Measurements from ENCODE around the gene FGF12.

Gene FGF12

DNA sequence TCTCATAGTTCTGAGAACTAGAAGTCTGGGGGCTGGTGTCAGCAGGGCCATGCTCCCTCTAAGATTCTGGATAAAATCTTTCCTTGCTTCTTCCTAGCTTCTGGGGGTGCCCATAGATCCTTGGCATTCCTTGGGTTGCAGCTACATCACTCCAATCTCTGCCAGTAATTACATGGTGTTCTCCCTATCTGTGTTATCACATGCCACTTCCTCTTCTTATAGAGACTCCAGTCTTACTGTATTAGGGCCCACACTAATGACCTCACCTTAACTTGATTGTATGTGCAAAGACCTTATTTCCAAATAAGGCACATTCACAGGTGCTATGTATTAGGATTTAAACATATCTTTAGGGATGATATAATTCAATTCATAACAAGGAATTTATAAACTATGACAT is 618.5 kb downstream of the FGF12 start:
- TF ChIP-seq, protein P1, sequence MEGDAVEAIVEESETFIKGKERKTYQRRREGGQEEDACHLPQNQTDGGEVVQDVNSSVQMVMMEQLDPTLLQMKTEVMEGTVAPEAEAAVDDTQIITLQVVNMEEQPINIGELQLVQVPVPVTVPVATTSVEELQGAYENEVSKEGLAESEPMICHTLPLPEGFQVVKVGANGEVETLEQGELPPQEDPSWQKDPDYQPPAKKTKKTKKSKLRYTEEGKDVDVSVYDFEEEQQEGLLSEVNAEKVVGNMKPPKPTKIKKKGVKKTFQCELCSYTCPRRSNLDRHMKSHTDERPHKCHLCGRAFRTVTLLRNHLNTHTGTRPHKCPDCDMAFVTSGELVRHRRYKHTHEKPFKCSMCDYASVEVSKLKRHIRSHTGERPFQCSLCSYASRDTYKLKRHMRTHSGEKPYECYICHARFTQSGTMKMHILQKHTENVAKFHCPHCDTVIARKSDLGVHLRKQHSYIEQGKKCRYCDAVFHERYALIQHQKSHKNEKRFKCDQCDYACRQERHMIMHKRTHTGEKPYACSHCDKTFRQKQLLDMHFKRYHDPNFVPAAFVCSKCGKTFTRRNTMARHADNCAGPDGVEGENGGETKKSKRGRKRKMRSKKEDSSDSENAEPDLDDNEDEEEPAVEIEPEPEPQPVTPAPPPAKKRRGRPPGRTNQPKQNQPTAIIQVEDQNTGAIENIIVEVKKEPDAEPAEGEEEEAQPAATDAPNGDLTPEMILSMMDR (IDR thresholded peaks at IDR 0.05; ENCODE audit: low read depth, low read length, missing control alignments), result no peak
- no peak for DNase-seq (ENCODE audit: low read depth)
- in situ Hi-C loops (cut with HindIII; ENCODE audit: low sequenced_read_pairs), result no loop called here
- H3K4me3 ChIP-seq (ENCODE audit: low read depth, low read length), result no peak overlapping the region

DNA sequence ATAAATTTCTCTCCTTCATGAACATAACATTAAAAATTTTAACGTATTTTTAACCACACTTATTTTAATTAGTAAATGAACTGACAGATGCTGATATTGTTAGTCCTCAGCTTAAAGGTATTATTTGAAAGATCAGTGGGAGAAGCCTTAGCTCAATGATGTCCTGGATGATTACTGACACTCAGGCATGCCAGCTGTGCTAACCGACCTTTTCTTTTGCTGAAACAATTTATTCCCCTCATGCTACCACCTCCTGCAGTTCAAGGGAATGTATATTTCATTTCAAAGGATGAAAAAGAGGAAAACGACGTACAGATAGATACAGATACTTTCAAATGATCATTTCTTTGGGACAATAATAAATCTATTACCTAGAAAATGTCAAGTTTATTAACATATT is 620.8 kb downstream of the FGF12 start:
- TF ChIP-seq, protein P1 (IDR thresholded peaks at IDR 0.05; ENCODE audit: low read depth, low read length, missing control alignments), result no peak
- no peak for DNase-seq (ENCODE audit: low read depth)
- H3K4me3 ChIP-seq (ENCODE audit: low read depth, low read length), result no peak overlapping the region
- in situ Hi-C loops (cut with HindIII; ENCODE audit: low sequenced_read_pairs), result no loop called here

DNA sequence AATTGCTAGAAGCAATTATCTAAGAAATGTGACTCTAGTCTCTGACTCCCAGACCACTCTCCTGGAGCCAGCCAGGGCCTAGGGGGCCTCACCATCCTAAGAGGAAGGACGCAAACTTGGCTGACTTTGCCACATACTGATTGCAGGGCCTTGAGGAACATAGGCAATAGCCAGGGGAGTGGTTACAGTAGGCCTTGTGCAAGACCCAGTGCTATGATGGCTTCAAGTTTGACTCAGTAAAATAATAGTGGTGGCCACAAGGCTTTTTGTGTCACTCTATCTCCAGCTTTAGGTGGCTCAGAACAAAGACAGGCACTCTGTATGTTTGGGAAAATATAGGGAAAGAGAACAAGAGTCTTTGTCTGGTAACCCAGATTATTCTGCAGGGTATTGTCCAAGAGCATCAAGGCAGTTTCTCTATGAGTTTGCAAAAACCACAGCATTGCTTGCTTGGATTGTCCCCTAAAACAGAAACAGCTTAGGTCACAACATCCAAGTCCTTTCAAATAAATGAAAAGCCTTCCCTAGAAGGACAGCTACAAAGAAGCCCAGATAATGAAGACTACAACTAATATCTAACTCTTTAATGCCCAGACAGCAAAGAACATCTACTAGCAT is 634.8 kb downstream of the FGF12 start:
- in situ Hi-C loops (cut with HindIII; ENCODE audit: low sequenced_read_pairs), result no loop called here
- TF ChIP-seq, protein P1 (IDR thresholded peaks at IDR 0.05; ENCODE audit: low read depth, low read length, missing control alignments), result no peak
- DNase-seq (ENCODE audit: low read depth), result no peak
- no peak overlapping the region for H3K4me3 ChIP-seq (ENCODE audit: low read depth, low read length)

DNA sequence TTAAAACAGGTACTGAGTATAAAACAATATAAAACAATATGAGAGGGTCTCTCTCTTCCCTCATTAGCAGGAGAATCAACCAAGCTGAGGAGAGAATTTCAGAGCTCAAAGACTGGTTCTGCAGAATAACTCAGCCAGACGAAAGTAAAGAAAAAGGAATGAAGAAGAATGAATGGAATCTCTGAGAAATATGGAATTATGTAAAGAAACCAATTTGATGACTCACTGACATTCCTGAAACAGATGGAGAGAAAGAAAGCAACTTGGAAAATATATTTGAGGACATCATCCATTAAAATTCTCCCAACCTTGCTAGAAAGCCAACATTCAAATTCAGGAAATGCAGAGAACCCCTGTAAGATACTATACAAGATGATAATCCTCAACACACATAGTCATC is 635.5 kb downstream of the FGF12 start:
- in situ Hi-C loops (cut with HindIII; ENCODE audit: low sequenced_read_pairs), result no loop called here
- peak; percentile 20 for DNase-seq (ENCODE audit: low read depth)
- H3K4me3 ChIP-seq (ENCODE audit: low read depth, low read length), result no peak overlapping the region
- TF ChIP-seq, protein P1 (IDR thresholded peaks at IDR 0.05; ENCODE audit: low read depth, low read length, missing control alignments), result no peak

DNA sequence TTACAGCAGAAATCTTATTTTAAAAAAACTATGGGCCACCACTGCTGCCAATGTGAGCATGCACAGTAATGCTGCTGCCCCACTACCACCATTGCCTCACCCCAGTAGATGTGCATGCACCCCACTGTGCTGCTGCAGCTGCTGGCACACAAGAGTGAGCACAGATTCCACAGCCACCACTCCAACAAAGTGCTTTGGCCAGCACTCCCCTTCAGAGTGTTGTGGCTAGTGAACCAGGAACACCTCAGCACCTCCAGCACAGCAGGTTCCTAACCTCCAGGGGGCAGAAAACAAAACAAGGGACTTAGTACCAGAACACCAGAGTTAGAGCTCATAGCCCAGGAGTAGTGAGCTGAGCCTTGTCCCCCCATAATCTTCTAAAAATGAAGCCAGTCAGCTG is 636.8 kb downstream of the FGF12 start:
- in situ Hi-C loops (cut with HindIII; ENCODE audit: low sequenced_read_pairs), result no loop called here

More for the DNA sequence above, 636.8 kb downstream of the FGF12 start:
- DNase-seq (ENCODE audit: low read depth), result peak; percentile 16
- no peak overlapping the region for H3K4me3 ChIP-seq (ENCODE audit: low read depth, low read length)
- TF ChIP-seq, protein P1 (IDR thresholded peaks at IDR 0.05; ENCODE audit: low read depth, low read length, missing control alignments), result no peak

Data from astrocyte of the cerebellum (primary cell).